ENCODE results near the gene FILIP1L.

- no peak for TF ChIP-seq CTCF (IDR thresholded peaks at IDR 0.05)
- no peak for TF ChIP-seq POLR2A (IDR thresholded peaks at IDR 0.05)
Measured at GRCh38 chr3:99833617-99834205, 280.6 kb downstream of the FILIP1L start.
